KBM-7 (cell line): ENCODE results near the gene GPSM1.

Source experiments
- DNase-seq: peaks from one replicate; pipeline ENCODE4 v3.0.0-alpha.2; 2015
- in situ Hi-C: fragments of 300-500 bp; cut with MboI; formaldehyde crosslinking; loops from 2 replicates; pipeline ENCODE4 v1.14.3; 2020; ENCODE audit warnings: low sequenced_read_pairs, low pct_unique_long_range_greater_than_20kb, mixed read lengths

Gene GPSM1

GRCh38 chr9:136364942-136365774 lies 37.8 kb downstream of the GPSM1 start:
- DNase-seq = no peak
- in situ Hi-C loops = no loop called here

GRCh38 chr9:136365775-136366222 lies 38.5 kb downstream of the GPSM1 start:
- in situ Hi-C loops = no loop called here
- DNase-seq = no peak

- no peak for DNase-seq
- in situ Hi-C loops = no loop called here
Observed at GRCh38 chr9:136366826-136367225, 39.5 kb downstream of the GPSM1 start.

GRCh38 chr9:136367296-136368145 lies 40.2 kb downstream of the GPSM1 start:
- in situ Hi-C loops = no loop called here
- DNase-seq = no peak

GRCh38 chr9:136368190-136368589 lies 40.9 kb downstream of the GPSM1 start:
- DNase-seq = no peak
- in situ Hi-C loops = no loop called here

GRCh38 chr9:136370037-136370436 lies 42.7 kb downstream of the GPSM1 start:
- DNase-seq = no peak
- in situ Hi-C loops = no loop called here

- in situ Hi-C loops = no loop called here
- no peak for DNase-seq
Observed at GRCh38 chr9:136370687-136371532, 43.6 kb downstream of the GPSM1 start.

GRCh38 chr9:136371533-136371880 lies 44.2 kb downstream of the GPSM1 start:
- in situ Hi-C loops = no loop called here
- DNase-seq = no peak

GRCh38 chr9:136372006-136372405 lies 44.7 kb downstream of the GPSM1 start:
- in situ Hi-C loops = no loop called here
- DNase-seq = no peak

- in situ Hi-C loops = no loop called here
- peak; percentile 88 for DNase-seq
Observed at GRCh38 chr9:136372561-136373299, 45.4 kb downstream of the GPSM1 start.

GRCh38 chr9:136373300-136374182 lies 46.2 kb downstream of the GPSM1 start, which contains the start of gene CARD9:
CARD9 (minus strand) TSS chr9:136373669; CDS start chr9:136372078, 1,591 bp downstream.
- in situ Hi-C loops = no loop called here
- DNase-seq = peak; percentile 42

- in situ Hi-C loops = no loop called here
- DNase-seq = no peak
Observed at GRCh38 chr9:136374183-136374575, 46.8 kb downstream of the GPSM1 start.

GRCh38 chr9:136375096-136375495 lies 47.8 kb downstream of the GPSM1 start:
- in situ Hi-C loops = no loop called here
- DNase-seq = no peak

- in situ Hi-C loops = no loop called here
- DNase-seq = no peak
Observed at GRCh38 chr9:136376457-136376856, 49.1 kb downstream of the GPSM1 start.

- DNase-seq = no peak
- in situ Hi-C loops = no loop called here
Observed at GRCh38 chr9:136377341-136378169, 50.2 kb downstream of the GPSM1 start.

GRCh38 chr9:136378170-136379002 lies 51.0 kb downstream of the GPSM1 start:
- in situ Hi-C loops = no loop called here
- DNase-seq = no peak
